CD4-positive, alpha-beta T cell (primary cell): ENCODE data around the gene UGGT1. TPM values are rescaled to one million over a fixed set of nuclear protein-coding genes. Genes with fewer than 3 reads are reported as not detected.

ENCODE experiments used
- ATAC-seq: fragments of 200-7000 bp; cut with Tn5 transposase; one replicate; pipeline ENCODE4 v1.10.0; 2022; ENCODE audit warnings: mild to moderate bottlenecking; ENCODE audit not compliant: poor library complexity
- CTCF ChIA-PET: fragments of 350-600 bp; sonication (Branson Sonifier 250); formaldehyde crosslinking; loops from one replicate; lab custom pipeline; 2021; ENCODE audit warnings: antibody characterized with exemption, inconsistent platforms; lab: Charles Lee
- POLR2A ChIA-PET: fragments of 350-600 bp; sonication (Branson Sonifier 250); formaldehyde crosslinking; loops from one replicate; lab custom pipeline; 2021; ENCODE audit warnings: antibody characterized with exemption, inconsistent platforms; lab: Charles Lee
- DNase-seq, 14 experiments: peaks; one replicate each; pipeline ENCODE4 v3.0.0-alpha.2; 2013 to 2020; ENCODE audit warnings: mixed read lengths in 2 of 14
- H3K27ac ChIP-seq, 2 donors: one replicate each; pipeline versions ENCODE4 v1.5.1 to v1.7.0; 2013; ENCODE audit warnings: low read length in 2 of 2, low read depth in 1 of 2, mild to moderate bottlenecking in 1 of 2
- H3K27me3 ChIP-seq, 2 experiments: 1 replicate in 1 of 2; 2 replicates in 1 of 2; pipeline versions ENCODE4 v1.6.1 to v1.7.0; 2013; ENCODE audit warnings: low read length in 2 of 2, control low read depth in 1 of 2, mild to moderate bottlenecking in 1 of 2, moderate library complexity in 1 of 2; ENCODE audit not compliant: insufficient read depth in 2 of 2, control insufficient read depth in 1 of 2
- H3K36me3 ChIP-seq: one replicate; pipeline ENCODE4 v1.6.1; 2013; ENCODE audit warnings: low read length, control low read depth; ENCODE audit not compliant: insufficient read depth
- H3K4me1 ChIP-seq: one replicate; pipeline ENCODE4 v1.6.1; 2013; ENCODE audit warnings: low read length, control low read depth; ENCODE audit not compliant: insufficient read depth
- H3K4me3 ChIP-seq: one replicate; pipeline ENCODE4 v1.5.1; 2013; ENCODE audit warnings: mild to moderate bottlenecking, low read length, moderate library complexity
- H3K9me3 ChIP-seq, 2 experiments: 1 replicate in 1 of 2; 2 replicates in 1 of 2; pipeline versions ENCODE4 v1.6.1 to v1.7.0; 2013; ENCODE audit warnings: low read length in 2 of 2, mild to moderate bottlenecking in 2 of 2, control low read depth in 1 of 2, moderate library complexity in 1 of 2; ENCODE audit not compliant: control insufficient read depth in 1 of 2, insufficient read depth in 1 of 2
- H3K27ac Mint-ChIP-seq: one replicate; pipeline ENCODE4 v1.8.0; 2020; ENCODE audit warnings: mixed read lengths
- H3K27me3 Mint-ChIP-seq: one replicate; pipeline ENCODE4 v1.8.0; 2021; ENCODE audit warnings: mixed read lengths
- H3K36me3 Mint-ChIP-seq: one replicate; pipeline ENCODE4 v1.8.0; 2021; ENCODE audit warnings: low read depth, mixed read lengths
- H3K4me1 Mint-ChIP-seq: one replicate; pipeline ENCODE4 v1.8.0; 2021; ENCODE audit warnings: low read depth, mixed read lengths
- H3K4me3 Mint-ChIP-seq: one replicate; pipeline ENCODE4 v1.8.0; 2020; ENCODE audit warnings: mild to moderate bottlenecking, mixed read lengths
- H3K9me3 Mint-ChIP-seq: one replicate; pipeline ENCODE4 v1.8.0; 2020; ENCODE audit warnings: mixed read lengths
- intact Hi-C, 2 experiments: fragments of 100-400 bp; cut with DNase I in 1 of 2; cut with micrococcal nuclease in 1 of 2; formaldehyde crosslinking; loops; one replicate each; pipeline versions ENCODE4 v1.15.1 to v1.9.0; 2023 to 2025; cut with DNase I, micrococcal nuclease
- total RNA-seq, 174 experiments: library from RNA in 2 of 174; stranded (reverse) in 2 of 174; gene quantifications; one replicate each; pipeline ENCODE4 v1.2.3 and lab custom pipeline; 2021 to 2026
- TF ChIP-seq, protein P1 (sequence below): fragments of 200-600 bp; IDR thresholded peaks from one replicate; pipeline ENCODE4 v1.8.0; 2022; ENCODE audit warnings: antibody characterized with exemption, mild to moderate bottlenecking

UGGT1 gene
- total RNA-seq, 2 experiments from 2014 or later: 23.5 to 28.4 TPM

DNA sequence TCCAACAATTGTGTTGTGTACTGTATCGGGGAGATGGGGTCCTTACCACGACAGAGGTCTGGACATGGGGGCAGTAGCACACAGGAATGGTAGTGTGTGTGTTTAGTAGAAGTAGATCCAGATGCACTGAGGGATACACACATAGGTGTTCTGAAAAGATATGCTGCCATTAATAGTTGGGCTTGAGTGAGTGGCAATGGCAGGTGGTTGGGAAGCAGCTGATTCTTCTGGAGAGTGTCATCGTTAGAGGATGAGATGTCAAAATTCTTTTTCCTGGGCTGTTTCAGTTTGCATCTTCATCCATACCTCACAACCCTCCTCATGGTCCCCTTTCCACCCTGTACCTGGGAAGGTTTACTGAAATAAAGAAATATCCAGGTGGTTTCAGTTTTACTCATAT, 66.6 kb downstream of the UGGT1 start:
- Histone ChIP-seq H3K27ac (no peak overlapping the region), H3K4me1 (no peaks in the 10 kb centered on the region), H3K9me3 (no peaks in the 10 kb centered on the region), H3K4me3 (no peak overlapping the region), H3K27me3 (no peaks in the 10 kb centered on the region), H3K36me3 (peaks cover 87% of the 10 kb centered on the region)
- Mint-ChIP-seq H3K4me3 (no peak overlapping the region), H3K9me3 (no peaks in the 10 kb centered on the region), H3K4me1 (no peaks in the 10 kb centered on the region), H3K36me3 (peaks cover 94% of the 10 kb centered on the region), H3K27ac (no peak overlapping the region), H3K27me3 (no peaks in the 10 kb centered on the region)
- CTCF ChIA-PET: no interaction called here
- ATAC-seq (no peak), DNase-seq (no peak)
- TF ChIP-seq, protein P1, sequence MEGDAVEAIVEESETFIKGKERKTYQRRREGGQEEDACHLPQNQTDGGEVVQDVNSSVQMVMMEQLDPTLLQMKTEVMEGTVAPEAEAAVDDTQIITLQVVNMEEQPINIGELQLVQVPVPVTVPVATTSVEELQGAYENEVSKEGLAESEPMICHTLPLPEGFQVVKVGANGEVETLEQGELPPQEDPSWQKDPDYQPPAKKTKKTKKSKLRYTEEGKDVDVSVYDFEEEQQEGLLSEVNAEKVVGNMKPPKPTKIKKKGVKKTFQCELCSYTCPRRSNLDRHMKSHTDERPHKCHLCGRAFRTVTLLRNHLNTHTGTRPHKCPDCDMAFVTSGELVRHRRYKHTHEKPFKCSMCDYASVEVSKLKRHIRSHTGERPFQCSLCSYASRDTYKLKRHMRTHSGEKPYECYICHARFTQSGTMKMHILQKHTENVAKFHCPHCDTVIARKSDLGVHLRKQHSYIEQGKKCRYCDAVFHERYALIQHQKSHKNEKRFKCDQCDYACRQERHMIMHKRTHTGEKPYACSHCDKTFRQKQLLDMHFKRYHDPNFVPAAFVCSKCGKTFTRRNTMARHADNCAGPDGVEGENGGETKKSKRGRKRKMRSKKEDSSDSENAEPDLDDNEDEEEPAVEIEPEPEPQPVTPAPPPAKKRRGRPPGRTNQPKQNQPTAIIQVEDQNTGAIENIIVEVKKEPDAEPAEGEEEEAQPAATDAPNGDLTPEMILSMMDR: no peak
- POLR2A ChIA-PET: no interaction called here
- intact Hi-C loops: no loop called here

DNA sequence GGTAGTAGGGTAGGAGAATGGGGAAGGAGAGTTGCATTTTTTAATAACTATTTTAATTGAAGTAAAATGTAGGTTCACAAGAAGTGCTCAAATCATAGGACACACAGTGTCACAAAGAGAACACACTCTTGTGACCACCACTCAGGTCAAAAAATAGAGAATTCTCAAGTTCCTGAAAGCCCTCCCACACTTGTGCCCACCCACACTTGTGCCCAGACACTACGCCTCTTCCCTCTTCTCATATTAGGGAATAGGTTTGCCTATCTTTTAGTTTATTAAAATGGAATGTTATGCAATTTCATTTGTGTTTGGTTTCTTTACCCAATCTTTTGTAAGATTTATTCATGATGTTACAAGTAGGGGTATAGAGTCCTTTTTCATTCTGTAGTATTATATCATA, 67.2 kb downstream of the UGGT1 start:
- ChIA-PET POLR2A (no interaction called here), CTCF (no interaction called here)
- H3K36me3 ChIP-seq: peaks cover 87% of the 10 kb centered on the region
- ATAC-seq (no peak), DNase-seq (no peak)
- no peaks in the 10 kb centered on the region for H3K27me3 ChIP-seq
- Mint-ChIP-seq H3K9me3 (no peaks in the 10 kb centered on the region), H3K4me3 (no peak overlapping the region), H3K27me3 (no peaks in the 10 kb centered on the region), H3K27ac (no peak overlapping the region), H3K4me1 (no peaks in the 10 kb centered on the region), H3K36me3 (peaks cover 94% of the 10 kb centered on the region)
- H3K27ac ChIP-seq: no peak overlapping the region
- TF ChIP-seq, protein P1: no peak
- H3K4me1 ChIP-seq: no peaks in the 10 kb centered on the region
- no peak overlapping the region for H3K4me3 ChIP-seq
- no peaks in the 10 kb centered on the region for H3K9me3 ChIP-seq
- intact Hi-C loops: no loop called here

DNA sequence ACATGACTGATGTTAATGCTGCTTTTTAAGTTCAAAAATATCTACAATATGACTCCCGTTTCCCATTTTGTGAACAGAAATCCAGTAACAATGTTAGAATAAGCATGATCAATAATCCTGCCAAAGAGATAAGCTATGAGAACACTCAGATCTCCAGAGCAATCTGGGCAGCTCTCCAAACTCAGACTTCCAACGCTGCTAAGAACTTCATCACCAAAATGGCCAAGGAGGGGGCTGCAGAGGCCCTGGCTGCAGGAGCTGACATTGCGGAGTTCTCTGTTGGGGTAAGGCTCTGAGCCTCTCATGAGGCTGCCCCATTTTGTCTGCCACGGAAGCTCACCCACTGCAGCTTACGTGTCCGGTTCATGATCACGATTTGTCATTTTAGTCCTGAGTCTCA, 68.4 kb downstream of the UGGT1 start:
- peaks cover 92% of the 10 kb centered on the region for H3K36me3 Mint-ChIP-seq
- no peak overlapping the region for H3K27ac ChIP-seq
- H3K27me3 ChIP-seq: no peaks in the 10 kb centered on the region
- no peak overlapping the region for H3K27ac Mint-ChIP-seq
- no peaks in the 10 kb centered on the region for H3K4me1 Mint-ChIP-seq
- no peaks in the 10 kb centered on the region for H3K27me3 Mint-ChIP-seq
- no peaks in the 10 kb centered on the region for H3K9me3 Mint-ChIP-seq
- H3K9me3 ChIP-seq: no peaks in the 10 kb centered on the region
- peaks cover 83% of the 10 kb centered on the region for H3K36me3 ChIP-seq
- TF ChIP-seq, protein P1: no peak
- no peaks in the 10 kb centered on the region for H3K4me1 ChIP-seq
- intact Hi-C loops: no loop called here
- no peak overlapping the region for H3K4me3 ChIP-seq
- H3K4me3 Mint-ChIP-seq: no peak overlapping the region
- ChIA-PET POLR2A (no interaction called here), CTCF (no interaction called here)
- no peak for DNase-seq
- no peak for ATAC-seq
